ENCODE measurements around the gene DSCAML1.
"Not testable (repeated sequence)": the region's sequence is repeated elsewhere in the genome, so short reads cannot be mapped to it uniquely, and the experiment has no call there.

DSCAML1 gene

DNA sequence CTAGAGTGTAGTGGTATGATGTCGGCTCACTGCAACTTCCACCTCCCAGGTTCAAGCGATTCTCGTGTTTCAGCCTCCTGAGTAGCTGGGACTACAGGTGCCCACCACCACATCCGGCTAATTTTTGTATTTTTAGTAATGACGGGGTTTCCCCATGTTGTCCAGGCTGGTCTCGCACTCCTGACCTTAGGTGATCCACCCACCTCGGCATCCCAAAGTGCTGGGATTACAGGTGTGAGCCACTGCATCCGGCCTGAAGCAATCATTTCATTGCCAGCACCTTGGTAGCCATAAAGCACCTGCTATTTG is 340.3 kb downstream of the DSCAML1 start:
- not testable (repeated sequence) for H3K4me3 ChIP-seq (ENCODE audit: low read length); H3K4me2 ChIP-seq (ENCODE audit: low read length); H3K4me1 ChIP-seq (ENCODE audit: control insufficient read depth, insufficient read depth, low read length); H3K9ac ChIP-seq (ENCODE audit: low read depth, low read length); H3K9me3 ChIP-seq (replicated peaks; ENCODE audit: low read length); H3K36me3 ChIP-seq (ENCODE audit: insufficient read depth, low read length)
- H3K27me3 ChIP-seq (ENCODE audit: control insufficient read depth, insufficient read depth, low read length): peaks cover 36% of the 10 kb centered on the region

DNA sequence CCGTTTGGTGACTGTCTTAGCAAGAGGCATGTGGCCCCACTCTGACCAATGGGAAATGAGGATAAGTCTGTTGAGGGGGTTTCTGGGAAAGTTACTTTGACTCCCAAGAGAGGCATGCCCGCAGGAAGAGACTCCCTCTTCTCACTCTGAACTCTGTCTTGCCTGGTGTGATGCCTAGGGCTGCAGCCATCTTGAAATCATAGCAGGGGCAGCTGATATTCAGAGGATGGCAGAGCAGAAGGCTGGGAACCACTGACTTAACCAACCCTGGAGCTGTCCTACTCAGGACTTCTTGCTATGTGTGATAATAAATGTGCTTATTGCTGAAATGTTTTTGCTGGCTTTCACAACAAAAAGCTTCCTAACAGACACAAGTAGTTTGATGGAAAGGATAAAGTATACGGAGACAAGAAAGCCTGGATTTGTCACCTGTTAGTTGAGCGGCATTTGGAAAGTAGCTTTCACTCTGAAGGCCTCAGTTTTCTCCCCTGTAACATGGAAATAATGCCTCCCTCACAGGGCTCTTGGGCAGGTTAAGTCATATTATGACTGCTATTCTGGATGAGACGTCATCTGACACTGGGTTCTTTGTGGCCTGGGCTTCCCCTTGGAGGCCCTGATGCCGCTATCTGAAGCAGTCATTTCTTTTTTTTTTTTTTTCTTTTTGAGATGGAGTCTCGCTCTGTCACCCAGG is 340.8 kb downstream of the DSCAML1 start:
- Histone ChIP-seq H3K9ac (ENCODE audit: low read depth, low read length) (no peak overlapping the region), H3K4me3 (ENCODE audit: low read length) (no peak overlapping the region), H3K4me2 (ENCODE audit: low read length) (no peak overlapping the region), H3K27me3 (ENCODE audit: control insufficient read depth, insufficient read depth, low read length) (peaks cover 36% of the 10 kb centered on the region), H3K36me3 (ENCODE audit: insufficient read depth, low read length) (no peaks in the 10 kb centered on the region), H3K9me3 (replicated peaks; ENCODE audit: low read length) (no peaks in the 10 kb centered on the region), H3K4me1 (ENCODE audit: control insufficient read depth, insufficient read depth, low read length) (no peaks in the 10 kb centered on the region)

DNA sequence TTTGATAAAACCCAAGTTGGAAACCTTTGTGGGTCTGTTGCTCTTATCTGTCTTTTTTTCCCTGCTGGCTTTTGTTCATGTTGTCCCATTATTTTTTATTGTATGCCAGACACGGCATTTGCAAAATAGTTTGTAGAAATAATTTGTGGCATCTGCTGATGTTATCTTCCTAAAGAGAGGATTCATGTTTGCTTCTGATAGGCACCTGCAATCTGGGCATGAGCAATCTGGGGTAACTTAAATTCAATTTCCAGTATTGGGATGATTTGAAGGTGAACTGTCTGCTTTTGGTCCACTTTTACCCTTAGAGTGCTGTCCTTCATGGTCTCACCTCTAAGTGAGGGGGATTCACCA is 342.5 kb downstream of the DSCAML1 start:
- no peaks in the 10 kb centered on the region for H3K9me3 ChIP-seq (replicated peaks; ENCODE audit: low read length)
- H3K4me1 ChIP-seq (ENCODE audit: control insufficient read depth, insufficient read depth, low read length): no peaks in the 10 kb centered on the region
- H3K27me3 ChIP-seq (ENCODE audit: control insufficient read depth, insufficient read depth, low read length): peaks cover 32% of the 10 kb centered on the region
- H3K4me2 ChIP-seq (ENCODE audit: low read length): no peak overlapping the region
- no peaks in the 10 kb centered on the region for H3K36me3 ChIP-seq (ENCODE audit: insufficient read depth, low read length)
- no peak overlapping the region for H3K9ac ChIP-seq (ENCODE audit: low read depth, low read length)
- H3K4me3 ChIP-seq (ENCODE audit: low read length): no peak overlapping the region

DNA sequence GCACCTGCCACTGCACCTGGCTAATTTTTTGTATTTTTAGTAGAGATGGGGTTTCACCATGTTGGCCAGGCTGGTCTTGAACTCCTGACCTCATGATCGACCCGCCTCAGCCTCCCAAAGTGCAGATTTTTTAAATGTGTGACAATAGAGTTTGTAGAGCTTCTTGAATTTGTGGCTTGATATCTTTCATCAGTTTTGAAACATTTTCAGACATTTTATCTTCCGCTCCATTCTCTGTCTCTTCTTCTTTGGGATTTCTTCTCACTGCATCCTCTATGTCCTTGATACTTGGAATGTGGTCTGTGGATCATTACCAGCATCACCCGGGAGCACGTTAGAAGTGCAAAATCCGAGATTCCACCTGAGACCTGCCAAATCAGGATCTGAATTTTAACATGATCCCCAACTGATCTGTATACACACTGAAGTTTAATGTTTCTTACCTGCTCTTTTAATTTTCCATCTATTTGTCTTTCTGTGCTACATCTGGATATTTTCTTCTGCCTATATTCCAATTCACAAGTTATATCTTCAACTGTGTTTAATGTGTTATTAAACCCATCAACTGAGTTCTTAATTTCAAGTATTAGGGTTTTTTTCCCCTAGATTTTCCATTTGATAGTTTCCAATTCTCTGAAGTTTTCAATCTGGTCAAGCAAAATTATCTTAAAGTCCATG is 343.0 kb downstream of the DSCAML1 start:
- peaks cover 28% of the 10 kb centered on the region for H3K27me3 ChIP-seq (ENCODE audit: control insufficient read depth, insufficient read depth, low read length)
- no peaks in the 10 kb centered on the region for H3K9me3 ChIP-seq (replicated peaks; ENCODE audit: low read length)
- H3K4me3 ChIP-seq (ENCODE audit: low read length): no peak overlapping the region
- H3K9ac ChIP-seq (ENCODE audit: low read depth, low read length): no peak overlapping the region
- no peaks in the 10 kb centered on the region for H3K36me3 ChIP-seq (ENCODE audit: insufficient read depth, low read length)
- H3K4me1 ChIP-seq (ENCODE audit: control insufficient read depth, insufficient read depth, low read length): no peaks in the 10 kb centered on the region
- H3K4me2 ChIP-seq (ENCODE audit: low read length): no peak overlapping the region

DNA sequence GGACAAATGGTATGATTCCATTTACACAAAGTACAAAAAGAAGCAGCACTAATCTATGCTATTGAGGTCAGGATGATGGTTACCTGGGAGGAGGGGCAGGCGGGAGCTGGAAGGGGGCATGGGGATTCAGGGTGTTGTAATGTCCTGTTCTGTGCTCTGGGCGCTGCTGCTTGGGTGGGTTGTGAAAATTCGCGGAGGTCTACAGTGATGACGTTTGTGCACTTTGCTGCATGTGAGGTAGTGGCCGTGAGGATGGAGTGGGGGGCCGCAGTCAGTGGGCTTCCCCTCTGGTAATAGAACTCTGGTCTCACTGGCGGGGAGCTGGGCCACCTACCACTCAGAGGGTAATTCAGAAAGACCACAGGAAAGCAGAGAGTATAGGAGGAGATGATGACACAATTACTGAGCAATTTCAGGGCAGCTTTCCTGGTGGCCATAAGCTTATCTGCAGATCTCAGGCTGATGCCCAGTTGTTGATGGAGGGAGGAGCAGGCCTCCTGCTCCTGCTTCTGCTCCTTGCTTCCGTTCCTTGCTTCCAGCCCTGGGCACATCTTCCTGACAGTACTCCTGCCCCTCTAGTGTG is 347.8 kb downstream of the DSCAML1 start:
- no peak overlapping the region for H3K9ac ChIP-seq (ENCODE audit: low read depth, low read length)
- H3K4me3 ChIP-seq (ENCODE audit: low read length): no peak overlapping the region
- H3K9me3 ChIP-seq (replicated peaks; ENCODE audit: low read length): no peaks in the 10 kb centered on the region
- H3K4me1 ChIP-seq (ENCODE audit: control insufficient read depth, insufficient read depth, low read length): no peaks in the 10 kb centered on the region
- H3K27me3 ChIP-seq (ENCODE audit: control insufficient read depth, insufficient read depth, low read length): peaks cover 30% of the 10 kb centered on the region
- no peak overlapping the region for H3K4me2 ChIP-seq (ENCODE audit: low read length)
- no peaks in the 10 kb centered on the region for H3K36me3 ChIP-seq (ENCODE audit: insufficient read depth, low read length)

DNA sequence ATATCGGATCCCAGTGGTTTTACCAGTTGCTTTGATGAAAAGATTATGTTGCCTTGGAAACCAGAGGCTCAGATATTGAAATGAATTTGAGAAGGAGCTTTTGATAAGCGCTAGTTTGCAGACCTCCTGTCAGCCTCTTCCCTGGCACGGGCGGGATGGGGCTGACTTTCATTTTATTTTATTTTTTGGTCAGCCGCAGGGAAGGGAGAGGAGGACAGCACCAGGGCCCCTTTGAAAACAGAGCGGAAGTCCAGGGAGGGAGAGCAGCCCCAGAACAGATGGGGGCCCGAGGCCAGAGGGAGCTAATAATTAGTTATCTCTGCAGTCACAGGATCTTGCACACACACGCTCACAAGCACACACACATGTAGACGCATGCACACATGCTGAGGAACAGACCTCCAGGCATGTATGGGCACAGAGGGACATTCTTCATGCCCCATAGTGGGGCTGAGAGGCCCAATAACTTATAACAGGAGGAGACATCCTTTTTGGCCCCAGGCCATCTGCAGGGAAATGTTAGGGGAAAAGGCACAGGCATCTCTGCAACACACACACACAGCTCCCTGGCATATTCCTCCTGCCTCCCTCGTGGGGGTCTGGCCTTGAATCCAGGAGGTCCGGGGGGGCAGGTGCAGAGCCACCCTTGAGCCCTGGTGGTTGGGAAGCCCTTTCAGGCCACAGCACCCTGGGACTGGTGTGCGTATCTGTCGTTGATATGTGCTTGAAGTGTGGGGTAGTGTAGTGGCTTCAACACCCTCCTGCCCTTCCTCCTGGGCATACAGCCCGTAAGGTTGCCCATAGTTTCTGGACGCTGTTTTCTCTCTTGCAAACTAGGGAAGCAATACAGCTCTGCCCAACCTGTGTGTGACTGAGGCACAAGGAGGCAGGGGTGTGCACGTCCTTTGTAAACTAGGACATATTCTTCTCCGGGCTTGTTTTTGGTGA is 352.0 kb downstream of the DSCAML1 start:
- H3K4me1 ChIP-seq (ENCODE audit: control insufficient read depth, insufficient read depth, low read length): no peaks in the 10 kb centered on the region
- H3K36me3 ChIP-seq (ENCODE audit: insufficient read depth, low read length): no peaks in the 10 kb centered on the region
- no peak overlapping the region for H3K9ac ChIP-seq (ENCODE audit: low read depth, low read length)
- no peak overlapping the region for H3K4me2 ChIP-seq (ENCODE audit: low read length)
- no peak overlapping the region for H3K4me3 ChIP-seq (ENCODE audit: low read length)
- peaks cover 53% of the 10 kb centered on the region for H3K27me3 ChIP-seq (ENCODE audit: control insufficient read depth, insufficient read depth, low read length)
- no peaks in the 10 kb centered on the region for H3K9me3 ChIP-seq (replicated peaks; ENCODE audit: low read length)

DNA sequence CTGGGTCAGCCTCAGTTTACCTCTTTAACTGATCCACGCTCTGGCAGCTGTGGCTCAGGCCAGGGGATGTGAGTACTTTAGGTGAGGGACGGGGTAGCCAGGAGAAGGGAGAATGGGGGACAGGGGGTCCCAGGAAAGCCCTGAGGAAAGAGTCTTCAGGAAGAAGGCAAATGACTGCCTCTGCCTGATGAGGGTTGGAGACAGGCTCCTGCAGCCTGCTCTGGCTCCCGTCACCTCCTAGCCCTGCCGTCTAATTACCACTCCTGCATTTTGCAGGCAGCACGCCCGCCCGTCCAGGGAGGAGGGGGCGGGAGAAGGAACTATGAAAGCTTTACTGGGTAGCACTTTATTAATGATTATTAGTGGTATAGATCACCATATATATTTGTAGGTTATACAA is 352.8 kb downstream of the DSCAML1 start:
- Histone ChIP-seq H3K27me3 (ENCODE audit: control insufficient read depth, insufficient read depth, low read length) (peaks cover 56% of the 10 kb centered on the region), H3K36me3 (ENCODE audit: insufficient read depth, low read length) (no peaks in the 10 kb centered on the region), H3K9me3 (replicated peaks; ENCODE audit: low read length) (no peaks in the 10 kb centered on the region), H3K4me1 (ENCODE audit: control insufficient read depth, insufficient read depth, low read length) (no peaks in the 10 kb centered on the region), H3K4me2 (ENCODE audit: low read length) (no peak overlapping the region), H3K9ac (ENCODE audit: low read depth, low read length) (no peak overlapping the region), H3K4me3 (ENCODE audit: low read length) (no peak overlapping the region)

DNA sequence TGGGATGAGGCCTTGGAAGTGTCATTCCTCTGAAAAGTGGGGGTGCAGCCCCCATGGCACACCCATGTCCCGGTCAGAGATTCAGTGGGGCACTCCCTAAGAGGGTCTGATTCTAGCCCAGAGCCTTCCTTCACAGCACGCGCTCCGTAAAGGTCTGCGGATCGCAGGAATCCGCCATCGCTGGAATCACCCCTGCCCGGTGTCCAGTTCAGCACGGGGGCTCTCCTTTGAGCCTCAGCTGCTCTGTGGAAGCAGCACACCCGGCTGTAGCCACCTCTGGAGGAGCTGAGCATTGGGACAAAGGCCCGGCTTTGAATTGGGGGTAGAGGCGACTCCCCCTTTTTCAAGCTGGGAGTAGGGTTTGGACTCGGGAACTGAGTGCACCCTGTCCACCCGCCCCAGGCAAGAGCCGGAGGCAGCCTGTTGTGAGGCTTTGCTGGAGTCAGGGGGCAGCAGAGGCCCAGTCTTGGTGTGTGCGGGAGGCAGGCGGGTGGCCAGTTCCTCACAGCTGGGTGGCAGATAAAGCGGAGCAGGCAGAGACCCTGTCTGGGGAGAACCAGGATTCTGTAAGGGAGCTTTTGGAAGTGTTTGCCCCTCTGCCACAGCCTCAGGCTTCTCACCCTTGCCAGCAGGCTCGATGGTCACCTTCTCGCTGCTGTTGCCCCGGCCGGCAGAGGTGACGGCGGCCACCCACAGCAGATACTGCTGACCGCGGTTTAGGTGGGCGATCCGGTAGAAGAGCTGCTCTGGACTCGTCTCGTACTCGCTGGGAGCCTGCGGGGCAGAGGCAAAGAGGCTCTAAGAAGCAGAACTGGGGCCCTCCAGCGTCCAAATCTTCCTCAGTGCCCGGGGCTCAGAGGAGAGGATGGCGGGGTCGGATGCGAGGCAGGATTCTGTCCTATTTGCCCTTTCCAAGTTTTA is 353.5 kb downstream of the DSCAML1 start:
- Histone ChIP-seq H3K4me3 (ENCODE audit: low read length) (no peak overlapping the region), H3K27me3 (ENCODE audit: control insufficient read depth, insufficient read depth, low read length) (peaks cover 52% of the 10 kb centered on the region), H3K36me3 (ENCODE audit: insufficient read depth, low read length) (no peaks in the 10 kb centered on the region), H3K4me1 (ENCODE audit: control insufficient read depth, insufficient read depth, low read length) (no peaks in the 10 kb centered on the region), H3K9me3 (replicated peaks; ENCODE audit: low read length) (no peaks in the 10 kb centered on the region), H3K9ac (ENCODE audit: low read depth, low read length) (no peak overlapping the region), H3K4me2 (ENCODE audit: low read length) (peak overlapping the region; percentile 28)

DNA sequence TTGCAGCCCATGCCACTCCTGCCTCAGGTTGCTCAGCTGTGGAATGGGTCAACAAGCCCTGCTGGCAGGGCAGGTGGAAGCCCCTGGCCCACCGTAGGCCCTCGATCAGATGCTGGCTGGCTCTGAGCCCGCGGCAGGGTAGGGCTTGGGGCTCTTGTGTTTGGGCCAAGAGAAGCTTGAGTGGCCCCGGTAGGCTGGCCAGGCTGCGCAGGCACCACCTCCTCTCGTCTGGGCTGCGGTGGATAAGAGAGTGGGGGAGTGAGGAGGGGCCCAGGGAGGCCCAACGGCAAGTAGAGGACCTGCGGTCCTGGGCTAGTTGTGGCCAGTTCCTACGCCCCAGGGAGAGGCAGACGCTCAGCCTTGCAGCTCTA is 354.2 kb downstream of the DSCAML1 start:
- H3K4me1 ChIP-seq (ENCODE audit: control insufficient read depth, insufficient read depth, low read length): no peaks in the 10 kb centered on the region
- no peaks in the 10 kb centered on the region for H3K9me3 ChIP-seq (replicated peaks; ENCODE audit: low read length)
- H3K4me3 ChIP-seq (ENCODE audit: low read length): no peak overlapping the region
- H3K9ac ChIP-seq (ENCODE audit: low read depth, low read length): no peak overlapping the region
- H3K27me3 ChIP-seq (ENCODE audit: control insufficient read depth, insufficient read depth, low read length): peaks cover 47% of the 10 kb centered on the region
- no peaks in the 10 kb centered on the region for H3K36me3 ChIP-seq (ENCODE audit: insufficient read depth, low read length)
- no peak overlapping the region for H3K4me2 ChIP-seq (ENCODE audit: low read length)

DNA sequence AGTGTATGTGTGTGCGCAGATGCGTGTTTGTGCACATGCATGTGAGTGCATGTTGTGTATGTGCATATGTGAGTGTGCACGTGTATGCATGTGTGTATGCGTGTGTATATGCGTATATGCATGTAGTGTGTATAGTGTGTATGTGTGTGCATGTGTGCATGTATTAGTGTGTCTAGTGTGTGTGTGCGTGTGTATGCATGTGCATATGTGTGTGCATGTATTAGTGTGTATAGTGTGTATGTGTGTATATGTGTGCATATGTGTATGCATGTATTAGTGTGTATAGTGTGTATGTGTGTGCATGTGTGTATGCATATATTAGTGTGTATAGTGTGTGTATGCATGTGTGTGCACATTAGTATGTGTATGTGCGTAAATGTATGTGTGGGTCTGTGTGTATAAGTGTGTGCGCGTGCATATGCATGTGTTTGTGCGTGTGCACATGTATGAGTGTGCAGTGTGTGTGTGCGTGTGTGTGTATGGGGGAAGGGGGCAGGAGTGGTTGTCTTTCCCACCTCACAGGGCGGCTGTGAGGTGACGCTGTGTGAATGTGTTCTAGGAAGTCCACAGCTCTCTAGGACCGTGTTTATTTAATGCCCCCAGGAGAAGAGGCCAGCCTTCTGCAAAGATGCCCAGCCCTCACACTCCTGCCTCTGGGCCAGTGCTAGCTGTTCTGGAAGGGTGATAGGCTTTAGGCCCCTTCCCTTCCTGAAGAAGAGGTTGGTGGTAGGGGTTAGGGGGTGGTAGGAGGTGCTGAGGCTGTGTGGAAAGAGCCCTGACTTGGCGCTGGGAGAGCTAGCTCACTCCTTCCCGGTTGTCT is 354.8 kb downstream of the DSCAML1 start:
- no peak overlapping the region for H3K9ac ChIP-seq (ENCODE audit: low read depth, low read length)
- H3K27me3 ChIP-seq (ENCODE audit: control insufficient read depth, insufficient read depth, low read length): peaks cover 47% of the 10 kb centered on the region
- H3K4me2 ChIP-seq (ENCODE audit: low read length): no peak overlapping the region

More for the DNA sequence above, 354.8 kb downstream of the DSCAML1 start:
- H3K9me3 ChIP-seq (replicated peaks; ENCODE audit: low read length): no peaks in the 10 kb centered on the region
- H3K36me3 ChIP-seq (ENCODE audit: insufficient read depth, low read length): no peaks in the 10 kb centered on the region
- H3K4me1 ChIP-seq (ENCODE audit: control insufficient read depth, insufficient read depth, low read length): no peaks in the 10 kb centered on the region
- H3K4me3 ChIP-seq (ENCODE audit: low read length): no peak overlapping the region
